Memory B cell (primary cell): ENCODE data around the gene AHRR.
A peak's percentile ranks its signal among the peaks of the same experiment; 100 is the strongest.

ENCODE experiments used
- ATAC-seq: fragments of 150-1000 bp; cut with Tn5 transposase; 2 replicates; pipeline ENCODE4 v1.10.0; 2021; ENCODE audit warnings: low read depth, mild to moderate bottlenecking, moderate library complexity
- DNase-seq, 2 donors: peaks; one replicate each; pipeline ENCODE4 v3.0.0; 2022; ENCODE audit warnings: low spot score in 2 of 2
- H3K27ac Mint-ChIP-seq: one replicate; pipeline ENCODE4 v1.8.0; 2022; ENCODE audit warnings: mild to moderate bottlenecking, moderate library complexity, mixed read lengths
- H3K27me3 Mint-ChIP-seq: one replicate; pipeline ENCODE4 v1.8.0; 2022; ENCODE audit warnings: mixed read lengths
- H3K36me3 Mint-ChIP-seq: one replicate; pipeline ENCODE4 v1.8.0; 2022; ENCODE audit warnings: mild to moderate bottlenecking, mixed read lengths
- H3K4me1 Mint-ChIP-seq: one replicate; pipeline ENCODE4 v1.8.0; 2022; ENCODE audit warnings: mixed read lengths
- H3K4me3 Mint-ChIP-seq: one replicate; pipeline ENCODE4 v1.8.0; 2022; ENCODE audit warnings: mild to moderate bottlenecking, moderate library complexity, mixed read lengths
- H3K9me3 Mint-ChIP-seq: one replicate; pipeline ENCODE4 v1.8.0; 2022; ENCODE audit warnings: mixed read lengths

Gene AHRR

GRCh38 chr5:451587-452458, 130.3 kb downstream of the AHRR start:
- Mint-ChIP-seq H3K4me3 (no peak overlapping the region), H3K36me3 (peaks cover 74% of the 10 kb centered on the region), H3K4me1 (peaks cover 15% of the 10 kb centered on the region), H3K27ac (no peak overlapping the region), H3K9me3 (peaks cover 15% of the 10 kb centered on the region), H3K27me3 (no peaks in the 10 kb centered on the region)
- ATAC-seq: no peak
- DNase-seq: no peak

GRCh38 chr5:452978-453710, 131.6 kb downstream of the AHRR start:
- peaks cover 72% of the 10 kb centered on the region for H3K36me3 Mint-ChIP-seq
- H3K9me3 Mint-ChIP-seq: peaks cover 15% of the 10 kb centered on the region
- peaks cover 13% of the 10 kb centered on the region for H3K4me1 Mint-ChIP-seq
- no peak for DNase-seq
- no peak overlapping the region for H3K27ac Mint-ChIP-seq
- no peaks in the 10 kb centered on the region for H3K27me3 Mint-ChIP-seq
- ATAC-seq: no peak
- H3K4me3 Mint-ChIP-seq: no peak overlapping the region

GRCh38 chr5:453725-454481, 132.4 kb downstream of the AHRR start:
- Mint-ChIP-seq H3K4me1 (peaks cover 6% of the 10 kb centered on the region), H3K9me3 (peaks cover 15% of the 10 kb centered on the region), H3K4me3 (no peak overlapping the region), H3K36me3 (peaks cover 73% of the 10 kb centered on the region), H3K27me3 (no peaks in the 10 kb centered on the region), H3K27ac (no peak overlapping the region)
- DNase-seq: no peak
- no peak for ATAC-seq

- peaks cover 66% of the 10 kb centered on the region for H3K36me3 Mint-ChIP-seq
- ATAC-seq: no peak
- H3K27ac Mint-ChIP-seq: no peak overlapping the region
- H3K27me3 Mint-ChIP-seq: no peaks in the 10 kb centered on the region
- no peak overlapping the region for H3K4me3 Mint-ChIP-seq
- peaks cover 5% of the 10 kb centered on the region for H3K4me1 Mint-ChIP-seq
- no peak for DNase-seq
- H3K9me3 Mint-ChIP-seq: peaks cover 15% of the 10 kb centered on the region
These were observed 133.4 kb downstream of the AHRR start for GRCh38 chr5:454936-455335.

GRCh38 chr5:455806-456205, 134.3 kb downstream of the AHRR start:
- DNase-seq (no peak), ATAC-seq (no peak)
- Mint-ChIP-seq H3K9me3 (peaks cover 11% of the 10 kb centered on the region), H3K27ac (no peak overlapping the region), H3K4me1 (peaks cover 5% of the 10 kb centered on the region), H3K4me3 (no peak overlapping the region), H3K27me3 (no peaks in the 10 kb centered on the region), H3K36me3 (peaks cover 65% of the 10 kb centered on the region)

GRCh38 chr5:456351-457194, 135.1 kb downstream of the AHRR start:
- peaks cover 59% of the 10 kb centered on the region for H3K36me3 Mint-ChIP-seq
- no peak overlapping the region for H3K4me3 Mint-ChIP-seq
- H3K27me3 Mint-ChIP-seq: no peaks in the 10 kb centered on the region
- no peak overlapping the region for H3K27ac Mint-ChIP-seq
- DNase-seq (no peak), ATAC-seq (no peak)
- peaks cover 5% of the 10 kb centered on the region for H3K4me1 Mint-ChIP-seq
- peaks cover 9% of the 10 kb centered on the region for H3K9me3 Mint-ChIP-seq

- no peak for DNase-seq
- no peak for ATAC-seq
- no peaks in the 10 kb centered on the region for H3K27me3 Mint-ChIP-seq
- peaks cover 58% of the 10 kb centered on the region for H3K36me3 Mint-ChIP-seq
- peaks cover 4% of the 10 kb centered on the region for H3K9me3 Mint-ChIP-seq
- no peak overlapping the region for H3K27ac Mint-ChIP-seq
- no peak overlapping the region for H3K4me3 Mint-ChIP-seq
- H3K4me1 Mint-ChIP-seq: peaks cover 5% of the 10 kb centered on the region
These were observed 135.9 kb downstream of the AHRR start for GRCh38 chr5:457195-457961.

GRCh38 chr5:458547-459353, 137.2 kb downstream of the AHRR start:
- H3K4me1 Mint-ChIP-seq: peaks cover 7% of the 10 kb centered on the region
- H3K27me3 Mint-ChIP-seq: no peaks in the 10 kb centered on the region
- H3K27ac Mint-ChIP-seq: no peak overlapping the region
- ATAC-seq (no peak), DNase-seq (no peak)
- H3K36me3 Mint-ChIP-seq: peaks cover 48% of the 10 kb centered on the region
- H3K9me3 Mint-ChIP-seq: peaks cover 2% of the 10 kb centered on the region
- no peak overlapping the region for H3K4me3 Mint-ChIP-seq

GRCh38 chr5:459562-460272, 138.2 kb downstream of the AHRR start:
- H3K36me3 Mint-ChIP-seq: peaks cover 43% of the 10 kb centered on the region

GRCh38 chr5:460273-460625, 138.7 kb downstream of the AHRR start:
- Mint-ChIP-seq H3K4me3 (no peak overlapping the region), H3K4me1 (peaks cover 13% of the 10 kb centered on the region), H3K9me3 (no peaks in the 10 kb centered on the region), H3K27me3 (no peaks in the 10 kb centered on the region), H3K27ac (peak overlapping the region; percentile 51), H3K36me3 (peaks cover 39% of the 10 kb centered on the region)
- no peak for ATAC-seq
- no peak for DNase-seq

More at GRCh38 chr5:459562-460272, 138.2 kb downstream of the AHRR start:
- ATAC-seq: no peak
- Mint-ChIP-seq H3K4me3 (no peak overlapping the region), H3K9me3 (no peaks in the 10 kb centered on the region), H3K27me3 (no peaks in the 10 kb centered on the region), H3K27ac (peak overlapping the region; percentile 51), H3K4me1 (peaks cover 11% of the 10 kb centered on the region)
- DNase-seq: no peak

GRCh38 chr5:462051-462481, 140.6 kb downstream of the AHRR start:
- ATAC-seq (no peak), DNase-seq (no peak)
- peaks cover 13% of the 10 kb centered on the region for H3K4me1 Mint-ChIP-seq
- H3K27ac Mint-ChIP-seq: peak overlapping the region; percentile 35
- no peak overlapping the region for H3K4me3 Mint-ChIP-seq
- H3K27me3 Mint-ChIP-seq: no peaks in the 10 kb centered on the region
- no peaks in the 10 kb centered on the region for H3K9me3 Mint-ChIP-seq
- peaks cover 32% of the 10 kb centered on the region for H3K36me3 Mint-ChIP-seq

GRCh38 chr5:463301-463700, 141.8 kb downstream of the AHRR start:
- ATAC-seq (no peak), DNase-seq (no peak)
- Mint-ChIP-seq H3K4me3 (no peak overlapping the region), H3K27me3 (no peaks in the 10 kb centered on the region), H3K36me3 (peaks cover 29% of the 10 kb centered on the region), H3K27ac (peak overlapping the region; percentile 62), H3K4me1 (peaks cover 13% of the 10 kb centered on the region), H3K9me3 (no peaks in the 10 kb centered on the region)
